Endothelial cell of umbilical vein (primary cell): ENCODE results near the gene DSCAML1. TPM values are rescaled to one million over a fixed set of nuclear protein-coding genes. Genes with fewer than 3 reads are reported as not detected.

ENCODE experiments used
- BruUV-seq: library from RNA; stranded (reverse); fragments of 400-500 nt; replicated peaks from 2 replicates; lab custom pipeline; 2021; lab: Mats Ljungman, UMichigan
- CTCF ChIA-PET: fragments of 300-600, 350-600 bp; sonication (Branson Sonifier 250); formaldehyde crosslinking; loops from one replicate; lab custom pipeline; 2021; ENCODE audit warnings: antibody characterized with exemption, inconsistent platforms; lab: Charles Lee
- POLR2A ChIA-PET: fragments of 300-600, 350-600 bp; sonication (Branson Sonifier 250); formaldehyde crosslinking; loops from one replicate; lab custom pipeline; 2021; ENCODE audit warnings: antibody characterized with exemption, inconsistent platforms; lab: Charles Lee
- DNase-seq: peaks from one replicate; pipeline ENCODE4 v3.0.0-alpha.2; 2011; ENCODE audit warnings: low read depth, low spot score
- FAIRE-seq: peaks from 2 replicates; lab custom pipeline; 2011; peaks lifted over from hg19 to GRCh38; lab: Jason Lieb, UNC
- H2AFZ ChIP-seq: 2 replicates; pipeline ENCODE4 v1.6.0; 2012; ENCODE audit warnings: low read depth, low read length, control low read depth, inconsistent platforms
- H3K27ac ChIP-seq: 2 replicates; pipeline ENCODE4 v1.5.1; 2011; ENCODE audit warnings: low read depth, mild to moderate bottlenecking, control low read depth, low read length, moderate library complexity; ENCODE audit not compliant: insufficient read depth
- H3K27me3 ChIP-seq, 2 experiments: 2 replicates each; pipeline versions ENCODE4 v1.6.0 to v1.6.1; 2011; ENCODE audit warnings: low read length in 2 of 2, mixed read lengths in 1 of 2; ENCODE audit not compliant: control insufficient read depth in 2 of 2, insufficient read depth in 2 of 2
- H3K36me3 ChIP-seq, 2 experiments: 2 replicates in 1 of 2; 3 replicates in 1 of 2; pipeline ENCODE4 v1.5.1; 2011; ENCODE audit warnings: low read length in 2 of 2, mild to moderate bottlenecking in 1 of 2, moderate library complexity in 1 of 2; ENCODE audit not compliant: control insufficient read depth in 2 of 2, insufficient read depth in 2 of 2; ENCODE audit errors: extremely low read depth in 1 of 2
- H3K4me1 ChIP-seq: 3 replicates; pipeline ENCODE4 v1.5.1; 2011; ENCODE audit warnings: mild to moderate bottlenecking, low read length; ENCODE audit not compliant: control insufficient read depth, insufficient read depth; ENCODE audit errors: extremely low read depth
- H3K4me2 ChIP-seq: 2 replicates; pipeline ENCODE4 v1.6.1; 2011; ENCODE audit warnings: low read length, control low read depth, mixed read lengths; ENCODE audit not compliant: insufficient read depth
- H3K4me3 ChIP-seq, 3 experiments: fragments of 200-600 bp in 1 of 3; sonication (generic), shearing (Covaris generic) in 1 of 3; replicated peaks in 1 of 3; 2 replicates each; pipeline ENCODE4 v1.5.1; 2011 to 2016; ENCODE audit warnings: control low read depth in 3 of 3, low read length in 3 of 3, mild to moderate bottlenecking in 2 of 3, inconsistent platforms in 1 of 3, low read depth in 1 of 3, moderate library complexity in 1 of 3; ENCODE audit not compliant: insufficient read depth in 1 of 3
- H3K79me2 ChIP-seq: 2 replicates; pipeline ENCODE4 v1.6.0; 2012; ENCODE audit warnings: low read length, inconsistent platforms; ENCODE audit not compliant: control insufficient read depth, insufficient read depth
- H3K9ac ChIP-seq: replicated peaks from 2 replicates; pipeline ENCODE3; 2011; ENCODE audit warnings: low read length, control low read depth; ENCODE audit not compliant: insufficient read depth; ENCODE audit errors: extremely low read depth
- H3K9me1 ChIP-seq: replicated peaks from 3 replicates; pipeline ENCODE4 v1.6.0; 2011; ENCODE audit warnings: mild to moderate bottlenecking, low read length; ENCODE audit not compliant: control insufficient read depth, insufficient read depth; ENCODE audit errors: extremely low read depth
- H3K9me3 ChIP-seq: replicated peaks from 2 replicates; pipeline ENCODE4 v1.5.1; 2012; ENCODE audit warnings: low read length, inconsistent platforms; ENCODE audit not compliant: control insufficient read depth, insufficient read depth
- H4K20me1 ChIP-seq: replicated peaks from 2 replicates; pipeline ENCODE3; 2011; ENCODE audit warnings: mild to moderate bottlenecking, low read length; ENCODE audit not compliant: control insufficient read depth, insufficient read depth; ENCODE audit errors: extremely low read depth
- EZH2 ChIP-seq: IDR thresholded peaks from 2 replicates; pipeline ENCODE4 v1.6.1; 2012; ENCODE audit warnings: borderline replicate concordance, low read depth, mild to moderate bottlenecking, moderate library complexity, low read length, inconsistent platforms; ENCODE audit not compliant: severe bottlenecking
- FOS ChIP-seq: IDR thresholded peaks from 2 replicates; pipeline ENCODE4 v1.6.1; 2011; ENCODE audit warnings: mild to moderate bottlenecking, low read length, moderate library complexity, borderline replicate concordance; ENCODE audit not compliant: insufficient read depth
- JUN ChIP-seq: IDR thresholded peaks from 2 replicates; pipeline ENCODE4 v1.6.1; 2011; ENCODE audit warnings: borderline replicate concordance, low read depth; ENCODE audit not compliant: insufficient read length, insufficient read depth
- MYC ChIP-seq: IDR thresholded peaks from one replicate; pipeline ENCODE4 v1.6.1; 2011; ENCODE audit warnings: mild to moderate bottlenecking, low read depth, low read length
- POLR2A ChIP-seq: IDR thresholded peaks from 2 replicates; pipeline ENCODE4 v1.6.1; 2012; ENCODE audit warnings: low read depth, mild to moderate bottlenecking, control low read depth, low read length
- POLR2AphosphoS5 ChIP-seq: IDR thresholded peaks from 2 replicates; pipeline ENCODE4 v1.6.1; 2012; ENCODE audit warnings: low read depth, mild to moderate bottlenecking, control low read depth, low read length, moderate library complexity; ENCODE audit not compliant: insufficient read depth
- dilution Hi-C: fragments of 300-500 bp; cut with MboI; formaldehyde crosslinking; loops from one replicate; pipeline ENCODE4 v1.15.0; 2019; ENCODE audit warnings: low sequenced_read_pairs; ENCODE audit not compliant: extremely low pct_ligation_motif_present
- intact Hi-C: fragments of 100-400 bp; cut with micrococcal nuclease; formaldehyde crosslinking; loops from one replicate; pipeline ENCODE4 v1.10.0; 2022
- polyA plus RNA-seq, 4 experiments: library from polyadenylated mRNA; depleted of rRNA in 3 of 4; stranded (reverse) in 3 of 4; unstranded in 1 of 4; fragments of >200 nt; gene quantifications; 2 replicates each; pipeline versions ENCODE4 v1.2.1 to v1.2.3, GENCODE V29; 2011 to 2012; ENCODE audit warnings: missing spikeins in 1 of 4
- total RNA-seq: library from RNA; stranded (reverse); gene quantifications from 2 replicates; pipeline ENCODE4 v1.2.3, GENCODE V29; 2021
- TF ChIP-seq, protein P1 (sequence below), 2 donors: IDR thresholded peaks; 1 replicate in 1 of 2; 2 replicates in 1 of 2; pipeline ENCODE4 v1.5.1; 2011; ENCODE audit warnings: low read length in 2 of 2, mild to moderate bottlenecking in 2 of 2, moderate library complexity in 2 of 2, control low read depth in 1 of 2, inconsistent platforms in 1 of 2, low read depth in 1 of 2; ENCODE audit not compliant: insufficient read depth in 1 of 2; ENCODE audit errors: extremely low read depth in 1 of 2

The DSCAML1 gene
- total and polyA plus RNA-seq, 2 donors (not counting 3 experiments of a cell fraction or from before 2014, with no cell fraction given) = not detected

DNA sequence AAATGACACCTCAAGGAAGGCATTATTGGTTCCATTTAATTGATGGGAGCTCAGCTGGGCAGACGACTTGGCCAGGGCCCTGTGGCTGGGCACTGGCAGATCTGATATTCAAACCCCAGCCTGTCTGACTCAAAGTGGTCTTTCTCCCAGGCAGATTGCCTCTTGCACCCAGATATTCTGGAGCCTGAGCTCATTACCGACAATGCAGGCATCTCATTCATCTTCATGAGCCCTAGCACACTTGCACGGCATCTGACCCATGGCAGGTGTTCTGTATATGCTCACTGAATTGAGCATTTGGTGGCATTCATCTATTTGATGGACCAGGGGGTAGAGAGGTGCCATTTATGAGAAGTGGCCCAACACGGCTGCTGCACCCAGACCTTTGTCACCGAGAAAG, 193.1 kb downstream of the DSCAML1 start:
- H3K9me1 ChIP-seq = no peaks in the 10 kb centered on the region
- POLR2A ChIA-PET = no interaction called here
- no peaks in the 10 kb centered on the region for H3K79me2 ChIP-seq
- no peak overlapping the region for H3K4me3 ChIP-seq
- H3K4me1 ChIP-seq = no peaks in the 10 kb centered on the region
- dilution Hi-C loops = no loop called here
- no peak for DNase-seq
- BruUV-seq = no TSS peak
- no peaks in the 10 kb centered on the region for H3K36me3 ChIP-seq
- no peak overlapping the region for H3K27ac ChIP-seq
- FAIRE-seq = no peak
- no peak overlapping the region for H2AFZ ChIP-seq
- no peaks in the 10 kb centered on the region for H3K9me3 ChIP-seq
- CTCF ChIA-PET = no interaction called here
- H3K27me3 ChIP-seq = peaks cover 0 to 2% of the 10 kb centered on the region in 2 experiments
- no peak overlapping the region for H3K4me2 ChIP-seq
- no peak overlapping the region for H3K9ac ChIP-seq
- no peaks in the 10 kb centered on the region for H4K20me1 ChIP-seq
- intact Hi-C loops = no loop called here
- no peak for TF ChIP-seq MYC
- no peak for TF ChIP-seq JUN
- TF ChIP-seq FOS = no peak
- no peak for TF ChIP-seq EZH2
- no peak for TF ChIP-seq POLR2A
- TF ChIP-seq, protein P1, sequence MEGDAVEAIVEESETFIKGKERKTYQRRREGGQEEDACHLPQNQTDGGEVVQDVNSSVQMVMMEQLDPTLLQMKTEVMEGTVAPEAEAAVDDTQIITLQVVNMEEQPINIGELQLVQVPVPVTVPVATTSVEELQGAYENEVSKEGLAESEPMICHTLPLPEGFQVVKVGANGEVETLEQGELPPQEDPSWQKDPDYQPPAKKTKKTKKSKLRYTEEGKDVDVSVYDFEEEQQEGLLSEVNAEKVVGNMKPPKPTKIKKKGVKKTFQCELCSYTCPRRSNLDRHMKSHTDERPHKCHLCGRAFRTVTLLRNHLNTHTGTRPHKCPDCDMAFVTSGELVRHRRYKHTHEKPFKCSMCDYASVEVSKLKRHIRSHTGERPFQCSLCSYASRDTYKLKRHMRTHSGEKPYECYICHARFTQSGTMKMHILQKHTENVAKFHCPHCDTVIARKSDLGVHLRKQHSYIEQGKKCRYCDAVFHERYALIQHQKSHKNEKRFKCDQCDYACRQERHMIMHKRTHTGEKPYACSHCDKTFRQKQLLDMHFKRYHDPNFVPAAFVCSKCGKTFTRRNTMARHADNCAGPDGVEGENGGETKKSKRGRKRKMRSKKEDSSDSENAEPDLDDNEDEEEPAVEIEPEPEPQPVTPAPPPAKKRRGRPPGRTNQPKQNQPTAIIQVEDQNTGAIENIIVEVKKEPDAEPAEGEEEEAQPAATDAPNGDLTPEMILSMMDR (IDR thresholded peaks at IDR 0.05; ENCODE audit: extremely low read depth in 1 of 2, insufficient read depth in 1 of 2, low read depth in 1 of 2, low read length in 2 of 2) = no peak
- no peak for TF ChIP-seq POLR2AphosphoS5
